HG02943 (cell line): Measurements from ENCODE around the gene KMT2D.

Experiments
- ATAC-seq: cut with Tn5 transposase; IDR thresholded peaks from one replicate; pipeline ENCODE4 v1.9.1; 2021; ENCODE audit warnings: mild to moderate bottlenecking, low read depth, moderate library complexity; ENCODE audit not compliant: unreplicated experiment

KMT2D gene

GRCh38 chr12:49037111-49037946 is 23.3 kb downstream of the KMT2D start:
- no peak for ATAC-seq

- ATAC-seq, result no peak
Measured at GRCh38 chr12:49036029-49036428, 24.6 kb downstream of the KMT2D start.

DNA sequence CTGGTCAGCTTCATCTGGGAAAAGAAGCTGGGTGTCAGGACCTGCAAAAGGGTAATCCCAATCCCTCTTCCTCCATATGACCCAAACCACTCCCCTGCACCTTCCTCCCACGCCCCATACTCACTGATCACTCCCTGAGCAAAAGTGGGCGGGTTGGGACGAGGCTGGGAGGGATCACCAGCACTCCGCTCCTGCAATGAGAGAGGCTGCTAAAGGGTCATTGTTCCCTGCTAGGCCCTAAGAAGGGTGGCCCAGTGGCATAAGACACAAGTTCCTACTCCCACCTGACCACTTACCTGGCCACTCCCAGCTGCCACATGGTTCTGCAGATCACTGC is 26.3 kb downstream of the KMT2D start:
- ATAC-seq, result no peak

GRCh38 chr12:49033611-49034285 is 26.8 kb downstream of the KMT2D start:
- ATAC-seq, result no peak

DNA sequence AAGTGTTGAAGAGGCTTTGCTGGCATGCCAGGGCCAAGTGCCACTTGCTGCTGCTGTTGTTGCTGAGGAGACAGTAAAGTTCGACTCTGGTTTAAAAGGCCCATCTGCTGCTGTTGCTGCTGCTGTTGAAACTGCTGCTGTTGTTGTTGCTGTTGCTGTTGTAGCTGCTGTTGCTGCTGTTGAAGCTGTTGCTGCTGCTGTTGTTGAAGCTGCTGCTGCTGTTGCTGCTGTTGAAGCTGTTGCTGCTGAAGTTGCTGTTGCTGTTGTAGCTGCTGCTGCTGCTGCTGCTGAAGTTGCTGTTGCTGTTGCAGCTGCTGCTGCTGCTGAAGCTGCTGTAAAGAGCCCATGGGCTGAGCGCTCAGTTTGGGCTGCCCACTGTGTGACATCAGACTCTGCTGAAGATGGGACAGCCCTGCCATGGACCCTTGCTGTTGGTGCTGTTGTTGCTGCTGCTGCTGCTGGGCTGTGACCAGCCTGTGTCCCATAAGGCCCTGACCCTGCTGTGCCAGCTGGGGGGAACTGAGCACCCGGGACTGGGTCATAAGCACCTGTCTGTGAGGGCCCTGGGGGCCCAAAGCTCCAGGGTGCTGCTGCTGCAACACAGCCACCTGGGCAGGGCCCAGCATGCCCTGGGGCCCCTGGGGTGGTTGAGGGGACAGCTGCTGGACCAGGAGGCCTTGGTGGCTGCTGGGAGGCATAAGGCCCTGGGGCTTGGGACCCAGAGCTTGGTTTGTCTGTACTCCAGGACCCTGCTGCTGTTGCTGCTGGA is 27.7 kb downstream of the KMT2D start:
- ATAC-seq, result no peak

DNA sequence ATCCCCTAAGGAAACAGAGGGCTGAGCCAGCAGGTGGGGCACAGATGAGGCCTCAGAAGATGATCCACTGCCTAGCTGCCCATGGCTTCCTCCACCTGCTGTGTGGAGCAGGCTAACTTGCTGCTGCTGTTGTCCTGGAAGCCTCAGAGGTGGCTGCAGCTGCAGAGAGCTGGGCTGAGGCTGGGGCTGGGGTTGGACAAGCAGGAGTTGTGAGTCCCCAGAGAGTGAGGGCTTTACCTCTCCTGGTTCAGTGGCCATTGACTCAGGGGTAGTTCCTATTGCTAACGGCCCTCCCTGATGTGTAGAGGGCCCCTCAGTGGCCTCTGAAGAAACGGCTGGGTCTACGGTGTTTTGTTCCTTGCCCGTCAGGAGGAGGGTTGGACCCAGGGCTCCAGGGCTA is 28.3 kb downstream of the KMT2D start:
- no peak for ATAC-seq

DNA sequence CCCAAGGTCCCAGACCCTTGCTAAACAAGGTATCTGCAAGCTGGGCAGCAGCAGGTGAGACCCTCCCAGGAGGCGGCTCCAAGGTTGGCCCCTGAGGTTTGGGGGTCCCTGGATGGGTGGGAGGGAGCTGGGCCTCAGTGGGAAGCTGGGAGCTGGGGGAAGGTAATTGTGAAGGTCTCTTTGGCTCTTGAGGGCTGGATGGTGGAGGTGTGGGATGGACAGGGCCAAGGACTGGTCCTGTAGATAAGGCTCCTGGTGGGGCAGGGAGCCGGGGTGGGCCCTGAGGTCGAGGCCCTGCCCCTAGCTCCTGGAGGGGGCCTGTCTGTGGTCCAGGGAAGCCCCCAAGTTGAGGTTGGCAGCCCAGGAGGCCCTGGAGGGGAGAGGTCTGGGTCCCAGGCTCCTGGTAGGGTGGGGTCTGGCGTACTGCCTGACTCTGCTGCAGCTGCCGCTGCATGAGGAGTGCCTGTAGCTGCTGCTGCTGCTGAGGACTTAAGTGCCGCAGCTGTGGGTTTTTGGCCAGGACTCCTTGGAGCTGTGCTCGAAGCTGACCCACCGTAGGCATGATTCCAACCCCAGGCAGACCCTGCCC is 28.9 kb downstream of the KMT2D start:
- ATAC-seq, result no peak

- ATAC-seq, result no peak
Measured at GRCh38 chr12:49030714-49031572, 29.7 kb downstream of the KMT2D start.

GRCh38 chr12:49030119-49030518 is 30.5 kb downstream of the KMT2D start:
- ATAC-seq, result no peak

DNA sequence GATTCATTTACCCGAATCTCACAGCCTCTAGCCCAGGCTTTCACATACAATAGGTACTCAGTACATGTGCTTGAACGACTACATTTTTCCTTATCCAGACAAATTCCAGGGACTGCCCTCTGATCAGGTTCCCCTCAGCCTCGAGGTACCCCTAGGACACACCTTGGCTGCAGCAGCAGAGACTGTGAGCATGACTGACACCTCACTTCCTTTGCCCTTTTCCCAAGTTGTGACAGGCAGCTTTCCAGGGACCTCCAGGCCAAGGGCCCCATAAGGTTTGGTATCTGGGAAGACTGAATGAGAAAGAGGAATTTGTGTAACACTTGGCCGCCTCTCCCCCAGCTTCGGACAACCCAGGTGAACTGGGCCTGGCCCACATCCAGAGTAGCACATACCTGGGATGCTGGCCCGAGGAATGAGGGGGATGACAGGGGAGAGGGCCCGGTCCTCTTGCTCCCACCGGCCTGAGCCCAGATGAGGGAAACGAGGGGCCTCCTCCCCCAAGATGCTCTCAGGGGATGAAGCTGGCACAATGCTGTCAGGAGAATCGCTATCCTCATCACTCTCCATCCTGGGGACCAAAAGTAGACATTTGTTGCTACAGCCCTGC is 31.8 kb downstream of the KMT2D start:
- ATAC-seq, result no peak

- ATAC-seq, result no peak
Measured at GRCh38 chr12:49027846-49028555, 32.6 kb downstream of the KMT2D start.

DNA sequence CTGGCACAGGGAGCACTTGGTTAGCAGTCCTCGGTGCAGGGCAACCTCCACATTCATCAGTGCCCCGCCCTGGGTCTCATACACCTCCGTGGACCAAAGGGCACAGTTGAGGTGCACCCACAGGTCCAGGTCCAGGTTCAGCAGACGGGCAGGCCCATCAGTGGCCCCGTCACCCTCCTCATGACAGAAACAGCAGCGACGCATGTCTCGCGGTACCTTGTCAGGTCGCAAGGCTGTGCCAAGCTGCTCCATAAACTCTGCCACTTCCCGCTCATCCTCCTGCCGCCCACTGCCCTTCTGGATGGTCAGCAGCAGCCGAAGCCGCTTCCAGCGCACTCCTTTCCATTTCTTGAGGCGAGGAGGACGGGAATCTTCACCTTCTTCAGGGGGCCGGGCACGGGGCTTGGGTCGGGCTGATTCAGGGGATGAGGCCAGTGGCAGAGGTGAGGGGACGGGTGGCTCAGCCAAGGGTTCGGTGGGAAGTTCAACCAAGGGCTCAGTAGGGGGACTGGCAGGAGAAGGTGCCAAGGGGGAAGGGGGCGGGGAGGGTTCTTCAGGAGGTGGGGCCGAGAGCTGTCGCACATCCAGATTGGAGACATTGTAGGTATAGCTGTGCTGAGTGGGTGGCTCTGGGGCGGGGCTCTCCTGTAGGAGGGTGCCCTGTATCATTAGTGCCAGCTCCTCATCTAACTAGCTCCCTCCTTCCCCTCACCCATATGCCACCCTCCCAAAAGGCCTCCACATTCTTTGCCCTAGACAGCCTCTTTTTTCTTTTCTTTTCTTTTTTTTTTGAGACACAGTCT is 33.7 kb downstream of the KMT2D start:
- ATAC-seq, result no peak

DNA sequence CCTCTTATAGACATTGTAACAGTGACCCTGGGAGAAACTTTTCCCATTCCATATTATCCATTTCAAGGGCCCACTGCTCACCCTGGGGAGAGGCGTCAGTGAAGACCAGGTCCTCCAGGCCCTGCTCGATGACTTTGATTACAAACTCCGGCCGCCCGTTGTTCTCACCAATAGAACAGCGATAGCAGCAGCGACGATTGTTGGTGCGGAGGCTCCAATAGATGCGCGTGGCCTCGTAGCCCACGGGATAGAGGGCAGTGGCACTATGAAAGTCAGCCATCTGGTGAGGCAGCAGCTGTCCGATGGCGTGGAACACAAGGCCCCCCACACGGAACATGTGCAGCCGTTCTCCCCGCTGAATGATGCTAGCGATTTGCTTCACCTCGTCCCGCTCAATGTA is 34.5 kb downstream of the KMT2D start:
- ATAC-seq, result no peak

DNA sequence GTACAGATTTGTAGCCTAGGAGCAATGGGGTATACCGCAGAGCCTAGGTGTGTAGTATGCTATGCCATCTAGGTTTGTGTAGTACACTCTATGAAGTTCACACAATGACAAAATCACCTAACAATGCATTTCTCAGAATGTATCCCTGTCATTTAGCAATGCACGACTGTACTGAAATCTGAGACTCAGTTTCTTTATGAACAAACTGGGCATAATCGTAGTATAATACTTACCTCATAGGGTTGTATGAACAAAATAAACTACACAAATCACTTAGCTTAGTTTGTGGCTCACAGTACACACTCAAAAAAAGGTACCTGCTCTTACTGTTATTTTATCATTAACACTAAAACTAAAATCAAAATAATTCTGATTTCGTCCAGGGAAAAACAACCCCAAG is 35.1 kb downstream of the KMT2D start:
- no peak for ATAC-seq

DNA sequence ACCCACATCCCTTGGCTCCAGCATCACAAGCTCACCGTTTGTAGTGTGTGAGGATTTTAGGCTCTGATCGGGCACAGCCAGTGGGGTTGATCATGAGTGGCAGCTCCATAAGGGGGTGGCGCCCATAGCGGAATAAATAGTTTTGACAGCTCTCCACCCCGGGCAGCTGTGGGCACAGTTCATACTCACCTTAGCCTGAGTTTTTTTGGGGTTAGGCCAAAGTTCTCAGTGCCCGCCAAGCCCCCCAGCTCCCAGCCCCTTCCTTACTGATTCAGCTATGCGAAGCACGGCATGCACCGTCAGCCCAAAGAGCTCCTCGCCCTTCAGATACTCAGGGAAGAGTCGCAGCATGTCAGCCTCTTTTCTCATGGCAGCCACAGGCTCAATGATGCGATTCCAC is 36.1 kb downstream of the KMT2D start:
- ATAC-seq, result no peak

GRCh38 chr12:49023812-49024211 is 36.8 kb downstream of the KMT2D start:
- ATAC-seq, result no peak

GRCh38 chr12:49022558-49023178 is 37.9 kb downstream of the KMT2D start:
- no peak for ATAC-seq
